CD4-positive, alpha-beta T cell (primary cell): ENCODE results near the gene RXRA. TPM values are rescaled to one million over a fixed set of nuclear protein-coding genes. Genes with fewer than 3 reads are reported as not detected.

ENCODE experiments used
- ATAC-seq: fragments of 200-7000 bp; cut with Tn5 transposase; one replicate; pipeline ENCODE4 v1.10.0; 2022; ENCODE audit warnings: mild to moderate bottlenecking; ENCODE audit not compliant: poor library complexity
- CTCF ChIA-PET: fragments of 350-600 bp; sonication (Branson Sonifier 250); formaldehyde crosslinking; loops from one replicate; lab custom pipeline; 2021; ENCODE audit warnings: antibody characterized with exemption, inconsistent platforms; lab: Charles Lee
- POLR2A ChIA-PET: fragments of 350-600 bp; sonication (Branson Sonifier 250); formaldehyde crosslinking; loops from one replicate; lab custom pipeline; 2021; ENCODE audit warnings: antibody characterized with exemption, inconsistent platforms; lab: Charles Lee
- DNase-seq, 14 experiments: peaks; one replicate each; pipeline ENCODE4 v3.0.0-alpha.2; 2013 to 2020; ENCODE audit warnings: mixed read lengths in 2 of 14
- H3K27ac ChIP-seq, 2 donors: one replicate each; pipeline versions ENCODE4 v1.5.1 to v1.7.0; 2013; ENCODE audit warnings: low read length in 2 of 2, low read depth in 1 of 2, mild to moderate bottlenecking in 1 of 2
- H3K27me3 ChIP-seq, 2 experiments: 1 replicate in 1 of 2; 2 replicates in 1 of 2; pipeline versions ENCODE4 v1.6.1 to v1.7.0; 2013; ENCODE audit warnings: low read length in 2 of 2, control low read depth in 1 of 2, mild to moderate bottlenecking in 1 of 2, moderate library complexity in 1 of 2; ENCODE audit not compliant: insufficient read depth in 2 of 2, control insufficient read depth in 1 of 2
- H3K36me3 ChIP-seq: one replicate; pipeline ENCODE4 v1.6.1; 2013; ENCODE audit warnings: low read length, control low read depth; ENCODE audit not compliant: insufficient read depth
- H3K4me1 ChIP-seq: one replicate; pipeline ENCODE4 v1.6.1; 2013; ENCODE audit warnings: low read length, control low read depth; ENCODE audit not compliant: insufficient read depth
- H3K4me3 ChIP-seq: one replicate; pipeline ENCODE4 v1.5.1; 2013; ENCODE audit warnings: mild to moderate bottlenecking, low read length, moderate library complexity
- H3K9me3 ChIP-seq, 2 experiments: 1 replicate in 1 of 2; 2 replicates in 1 of 2; pipeline versions ENCODE4 v1.6.1 to v1.7.0; 2013; ENCODE audit warnings: low read length in 2 of 2, mild to moderate bottlenecking in 2 of 2, control low read depth in 1 of 2, moderate library complexity in 1 of 2; ENCODE audit not compliant: control insufficient read depth in 1 of 2, insufficient read depth in 1 of 2
- H3K27ac Mint-ChIP-seq: one replicate; pipeline ENCODE4 v1.8.0; 2020; ENCODE audit warnings: mixed read lengths
- H3K27me3 Mint-ChIP-seq: one replicate; pipeline ENCODE4 v1.8.0; 2021; ENCODE audit warnings: mixed read lengths
- H3K36me3 Mint-ChIP-seq: one replicate; pipeline ENCODE4 v1.8.0; 2021; ENCODE audit warnings: low read depth, mixed read lengths
- H3K4me1 Mint-ChIP-seq: one replicate; pipeline ENCODE4 v1.8.0; 2021; ENCODE audit warnings: low read depth, mixed read lengths
- H3K4me3 Mint-ChIP-seq: one replicate; pipeline ENCODE4 v1.8.0; 2020; ENCODE audit warnings: mild to moderate bottlenecking, mixed read lengths
- H3K9me3 Mint-ChIP-seq: one replicate; pipeline ENCODE4 v1.8.0; 2020; ENCODE audit warnings: mixed read lengths
- CTCF ChIP-seq: fragments of 200-600 bp; IDR thresholded peaks from one replicate; pipeline ENCODE4 v1.8.0; 2022; ENCODE audit warnings: antibody characterized with exemption, mild to moderate bottlenecking
- intact Hi-C, 2 experiments: fragments of 100-400 bp; cut with DNase I in 1 of 2; cut with micrococcal nuclease in 1 of 2; formaldehyde crosslinking; loops; one replicate each; pipeline versions ENCODE4 v1.15.1 to v1.9.0; 2023 to 2025; cut with DNase I, micrococcal nuclease
- total RNA-seq, 174 experiments: library from RNA in 2 of 174; stranded (reverse) in 2 of 174; gene quantifications; one replicate each; pipeline ENCODE4 v1.2.3 and lab custom pipeline; 2021 to 2026

RXRA gene
- total RNA-seq, 2 experiments from 2014 or later = 7.3 to 8.4 TPM

GRCh38 chr9:134461426-134461982 is 135.2 kb downstream of the RXRA start:
- DNase-seq = no peak
- H3K36me3 Mint-ChIP-seq = no peaks in the 10 kb centered on the region
- H3K4me3 ChIP-seq = no peak overlapping the region
- peaks cover 14% of the 10 kb centered on the region for H3K4me1 ChIP-seq
- no peaks in the 10 kb centered on the region for H3K9me3 Mint-ChIP-seq
- POLR2A ChIA-PET = no interaction called here
- H3K4me3 Mint-ChIP-seq = no peak overlapping the region
- no peak overlapping the region for H3K27ac ChIP-seq
- CTCF ChIA-PET = no interaction called here
- peaks cover 0 to 17% of the 10 kb centered on the region in 2 experiments for H3K9me3 ChIP-seq
- H3K27me3 Mint-ChIP-seq = no peaks in the 10 kb centered on the region
- no peak for TF ChIP-seq CTCF
- H3K27me3 ChIP-seq = peaks cover 0 to 6% of the 10 kb centered on the region in 2 experiments
- ATAC-seq = no peak
- no peaks in the 10 kb centered on the region for H3K36me3 ChIP-seq
- H3K4me1 Mint-ChIP-seq = peaks cover 2% of the 10 kb centered on the region
- intact Hi-C loops = no loop called here
- no peak overlapping the region for H3K27ac Mint-ChIP-seq

- Histone ChIP-seq H3K36me3 (no peaks in the 10 kb centered on the region), H3K9me3 (peaks cover 0 to 17% of the 10 kb centered on the region in 2 experiments), H3K4me3 (no peak overlapping the region), H3K27ac (no peak overlapping the region), H3K27me3 (peaks cover 0 to 6% of the 10 kb centered on the region in 2 experiments), H3K4me1 (peaks cover 6% of the 10 kb centered on the region)
- intact Hi-C loops = no loop called here
- no peak for TF ChIP-seq CTCF
- Mint-ChIP-seq H3K36me3 (no peaks in the 10 kb centered on the region), H3K27me3 (no peaks in the 10 kb centered on the region), H3K4me3 (no peak overlapping the region), H3K27ac (no peak overlapping the region), H3K9me3 (no peaks in the 10 kb centered on the region), H3K4me1 (no peaks in the 10 kb centered on the region)
- DNase-seq (no peak), ATAC-seq (no peak)
- ChIA-PET CTCF (no interaction called here), POLR2A (no interaction called here)
Observed at GRCh38 chr9:134462318-134462717, 136.1 kb downstream of the RXRA start.

DNA sequence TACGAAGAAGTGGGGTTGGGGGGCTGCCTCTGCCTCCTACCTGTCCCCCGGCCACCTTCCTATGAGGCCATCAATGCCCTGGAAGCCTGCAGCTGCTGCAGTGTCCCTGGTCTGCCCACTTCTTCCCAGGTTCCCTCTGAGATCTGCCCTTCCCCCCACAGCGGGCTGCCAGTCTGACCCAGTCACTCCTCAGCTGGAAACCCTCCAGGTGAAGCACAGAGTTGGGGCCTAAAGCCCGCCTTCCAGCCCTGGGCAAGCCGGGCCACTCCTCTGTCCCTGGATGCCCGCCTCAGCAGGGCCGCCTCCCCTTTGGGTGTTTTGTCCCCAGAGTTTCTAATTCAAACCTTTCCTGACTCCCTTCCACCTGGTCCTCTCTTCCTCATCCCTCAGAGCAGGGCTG is 137.0 kb downstream of the RXRA start:
- Mint-ChIP-seq H3K36me3 (no peaks in the 10 kb centered on the region), H3K4me3 (no peak overlapping the region), H3K4me1 (no peaks in the 10 kb centered on the region), H3K27ac (no peak overlapping the region), H3K9me3 (no peaks in the 10 kb centered on the region), H3K27me3 (no peaks in the 10 kb centered on the region)
- intact Hi-C loops = no loop called here
- TF ChIP-seq CTCF = no peak
- ChIA-PET CTCF (no interaction called here), POLR2A (no interaction called here)
- Histone ChIP-seq H3K36me3 (no peaks in the 10 kb centered on the region), H3K9me3 (peaks cover 0 to 17% of the 10 kb centered on the region in 2 experiments), H3K4me3 (no peak overlapping the region), H3K27ac (no peak overlapping the region), H3K4me1 (no peaks in the 10 kb centered on the region), H3K27me3 (peaks cover 0 to 6% of the 10 kb centered on the region in 2 experiments)
- DNase-seq (no peak), ATAC-seq (no peak)
